ENCODE measurements around the gene MYL9. TPM values are rescaled to one million over a fixed set of nuclear protein-coding genes. Genes with fewer than 3 reads are reported as not detected.
A peak's percentile ranks its signal among the peaks of the same experiment; 100 is the strongest.
"Not testable (repeated sequence)": the region's sequence is repeated elsewhere in the genome, so short reads cannot be mapped to it uniquely, and the experiment has no call there.

Gene MYL9
- polyA plus RNA-seq, 3 donors: 19.9 to 327 (median 183) TPM

DNA sequence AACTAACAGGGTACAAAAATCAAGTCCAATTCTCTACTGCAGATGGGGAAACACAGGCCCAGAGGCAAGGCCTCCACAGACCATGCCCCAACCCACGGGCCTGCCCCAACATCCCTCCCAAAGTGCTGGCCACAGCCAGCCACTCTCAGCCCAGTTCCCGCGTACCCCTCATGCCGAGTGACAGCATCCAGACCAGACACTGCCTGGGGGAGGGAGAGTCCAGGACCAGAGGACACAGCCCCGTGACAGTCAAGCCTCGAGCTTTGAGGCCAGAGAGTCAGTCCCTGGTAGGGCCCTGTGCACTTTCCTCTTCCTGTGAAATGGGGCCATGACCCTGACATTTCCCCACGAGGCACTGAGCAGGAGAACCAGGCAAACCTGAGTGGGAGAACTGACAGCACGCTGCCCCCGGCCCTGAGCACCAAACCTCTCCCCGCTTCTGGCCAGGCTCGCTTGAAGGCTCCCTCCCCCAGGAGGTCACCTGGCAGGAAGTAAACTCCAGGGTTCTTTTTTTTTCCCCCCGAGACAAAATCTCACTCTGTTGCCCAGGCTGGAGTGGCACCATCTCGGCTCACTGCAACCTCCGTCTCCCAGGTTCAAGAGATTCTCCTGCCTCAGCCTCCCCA lies 4.9 kb downstream of the MYL9 start:
- no peak overlapping the region for H3K27ac ChIP-seq (ENCODE audit: low read depth, low read length)
- 73 to 78% (median 74%) methylated on average over 14 of the region's 14 CpGs for WGBS, 3 donors

DNA sequence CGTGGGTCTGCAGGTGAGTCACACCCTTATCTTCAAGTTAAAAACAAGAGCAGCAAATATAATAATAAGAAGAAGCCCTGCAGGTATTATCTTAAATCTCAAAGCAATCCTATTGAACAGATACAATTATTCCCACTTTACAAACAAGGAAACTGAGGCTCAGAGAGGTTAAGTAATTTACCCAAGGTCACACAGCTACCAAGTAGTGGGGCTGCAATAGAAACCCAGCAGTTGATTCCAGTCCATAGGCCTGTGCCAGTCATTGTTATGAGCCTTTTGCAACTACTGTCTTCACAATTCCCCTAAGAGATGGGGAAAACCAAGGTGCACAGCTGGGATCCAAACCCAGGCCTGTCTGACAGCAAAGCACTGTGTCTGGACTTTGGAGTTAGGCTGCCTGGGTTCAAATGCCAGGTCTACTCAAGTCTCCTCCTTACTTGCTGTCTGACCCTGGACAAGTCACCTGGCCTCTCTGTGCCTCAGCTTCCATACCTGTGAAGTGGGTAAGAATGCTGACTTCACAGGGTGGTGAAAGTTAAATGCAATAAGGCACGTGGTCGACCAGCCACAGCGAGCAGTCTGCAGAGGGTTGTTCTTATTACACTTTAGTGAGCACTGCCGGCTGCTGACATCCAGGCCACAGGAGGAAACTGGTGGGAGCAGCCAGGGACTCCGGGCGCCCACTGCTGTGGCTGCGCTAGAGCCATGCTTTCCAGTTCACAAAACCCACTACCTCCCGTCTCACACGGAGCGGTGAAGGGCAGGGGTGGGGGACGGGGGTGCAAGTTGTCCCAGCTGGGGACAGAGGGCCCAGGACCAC lies 6.1 kb downstream of the MYL9 start:
- no peak overlapping the region for H3K27ac ChIP-seq (ENCODE audit: low read depth, low read length)
- 80 to 82% (median 81%) methylated on average over 12 of the region's 12 CpGs for WGBS, 3 donors

- no peak overlapping the region for H3K27ac ChIP-seq (ENCODE audit: low read depth, low read length)
- WGBS, 3 donors: 74 to 85% (median 79%) methylated on average over 12 of the region's 12 CpGs
These were observed 6.6 kb downstream of the MYL9 start for GRCh38 chr20:36548006-36548315.

DNA sequence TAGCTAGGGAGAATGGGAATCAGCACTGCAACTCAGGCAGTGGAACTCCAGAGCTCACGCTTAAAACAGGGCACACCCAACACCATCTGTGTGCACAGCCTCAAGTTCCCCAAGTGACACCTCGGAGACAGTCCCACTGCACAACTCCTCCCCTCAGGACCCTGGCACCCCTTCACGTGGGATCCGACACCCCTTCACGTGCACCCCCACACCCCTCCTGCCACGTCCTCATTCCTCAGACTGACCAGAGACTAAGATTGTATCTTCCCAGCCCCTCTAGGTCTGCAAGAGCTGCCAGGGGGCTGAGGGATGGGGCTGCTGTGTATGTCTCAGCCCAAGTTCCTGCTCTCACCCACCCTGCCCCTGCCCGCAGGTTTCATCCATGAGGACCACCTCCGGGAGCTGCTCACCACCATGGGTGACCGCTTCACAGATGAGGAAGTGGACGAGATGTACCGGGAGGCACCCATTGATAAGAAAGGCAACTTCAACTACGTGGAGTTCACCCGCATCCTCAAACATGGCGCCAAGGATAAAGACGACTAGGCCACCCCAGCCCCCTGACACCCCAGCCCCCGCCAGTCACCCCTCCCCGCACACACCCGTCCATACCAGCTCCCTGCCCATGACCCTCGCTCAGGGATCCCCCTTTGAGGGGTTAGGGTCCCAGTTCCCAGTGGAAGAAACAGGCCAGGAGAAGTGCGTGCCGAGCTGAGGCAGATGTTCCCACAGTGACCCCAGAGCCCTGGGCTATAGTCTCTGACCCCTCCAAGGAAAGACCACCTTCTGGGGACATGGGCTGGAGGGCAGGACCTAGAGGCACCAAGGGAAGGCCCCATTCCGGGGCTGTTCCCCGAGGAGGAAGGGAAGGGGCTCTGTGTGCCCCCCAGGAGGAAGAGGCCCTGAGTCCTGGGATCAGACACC lies 7.6 kb downstream of the MYL9 start:
- H3K27ac ChIP-seq (ENCODE audit: low read depth, low read length): no peak overlapping the region
- 83 to 93% (median 84%) methylated on average over 21 to 23 of the region's 23 CpGs for WGBS, 3 donors

GRCh38 chr20:36549628-36549941 lies 8.3 kb downstream of the MYL9 start:
- WGBS, 3 donors: 87 to 89% (median 88%) methylated on average over 5 to 9 of the region's 9 CpGs
- H3K27ac ChIP-seq (ENCODE audit: low read depth, low read length): no peak overlapping the region

DNA sequence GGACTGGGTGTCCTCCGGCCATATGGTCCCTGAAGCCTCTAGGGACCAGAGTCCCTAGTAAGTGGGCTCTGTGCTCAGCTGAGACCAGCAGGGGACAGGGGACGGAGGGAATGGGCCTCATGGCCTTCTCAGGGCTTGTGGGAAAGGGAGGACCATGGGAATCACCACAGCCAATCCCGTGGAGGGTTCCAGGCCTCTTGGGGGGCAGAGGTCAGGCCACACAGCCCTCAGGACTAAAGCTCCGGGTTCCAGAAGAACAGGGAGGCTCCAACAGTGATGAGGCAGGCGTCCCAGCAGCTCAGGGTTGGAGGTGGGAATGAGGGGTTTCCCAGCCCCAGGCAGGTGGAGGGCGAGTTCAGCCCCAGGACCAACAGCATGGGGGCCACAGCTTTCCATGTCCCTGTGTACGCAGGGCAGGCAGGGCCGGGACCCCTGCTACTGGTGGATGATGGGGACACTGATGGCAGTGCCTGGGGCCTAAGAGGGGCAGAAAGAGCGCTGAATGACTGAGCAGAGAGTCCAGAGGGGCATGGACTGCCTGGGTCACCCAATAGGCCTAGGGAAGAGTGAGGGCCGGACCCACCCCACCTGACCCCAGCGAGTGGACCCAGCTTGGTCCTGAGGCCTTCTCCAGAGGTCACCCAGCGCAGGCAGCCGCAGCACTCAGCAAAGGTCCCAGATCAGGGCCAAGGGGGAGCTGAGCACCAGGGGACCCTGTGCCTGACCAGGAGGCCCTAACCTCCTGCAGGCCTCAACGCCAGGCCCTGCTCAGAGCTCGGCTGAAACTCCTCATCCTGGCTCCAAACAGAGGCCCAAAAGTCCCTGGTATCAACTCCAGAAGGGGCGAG lies 8.8 kb downstream of the MYL9 start:
- 74 to 83% (median 77%) methylated on average over 16 of the region's 16 CpGs for WGBS, 3 donors
- H3K27ac ChIP-seq (ENCODE audit: low read depth, low read length): no peak overlapping the region

GRCh38 chr20:36550790-36551299 lies 9.5 kb downstream of the MYL9 start:
- WGBS, 3 donors: 56 to 79% (median 67%) methylated on average over 15 of the region's 15 CpGs
- no peak overlapping the region for H3K27ac ChIP-seq (ENCODE audit: low read depth, low read length)

GRCh38 chr20:36555248-36555647 lies 13.9 kb downstream of the MYL9 start:
- WGBS, 3 donors: 90 to 95% (median 92%) methylated on average over 2 of the region's 2 CpGs

GRCh38 chr20:36562724-36563123 lies 21.4 kb downstream of the MYL9 start:
- 80 to 90% (median 86%) methylated on average over 2 of the region's 2 CpGs for WGBS, 3 donors
- no peak overlapping the region for H3K27ac ChIP-seq (ENCODE audit: low read depth, low read length)

More at GRCh38 chr20:36555248-36555647, 13.9 kb downstream of the MYL9 start:
- H3K27ac ChIP-seq (ENCODE audit: low read depth, low read length): no peak overlapping the region

GRCh38 chr20:36563374-36563773 lies 22.1 kb downstream of the MYL9 start:
- 81 to 90% (median 90%) methylated on average over 1 of the region's 1 CpG for WGBS, 3 donors
- no peak overlapping the region for H3K27ac ChIP-seq (ENCODE audit: low read depth, low read length)

- 95 to 96% (median 95%) methylated on average over 12 to 13 of the region's 13 CpGs for WGBS, 3 donors
- H3K27ac ChIP-seq (ENCODE audit: low read depth, low read length): not testable (repeated sequence)
These were observed 22.9 kb downstream of the MYL9 start for GRCh38 chr20:36564078-36564725.

GRCh38 chr20:36564726-36565121 lies 23.4 kb downstream of the MYL9 start:
- not testable (repeated sequence) for H3K27ac ChIP-seq (ENCODE audit: low read depth, low read length)
- WGBS, 3 donors: 88 to 94% (median 90%) methylated on average over 6 of the region's 6 CpGs

DNA sequence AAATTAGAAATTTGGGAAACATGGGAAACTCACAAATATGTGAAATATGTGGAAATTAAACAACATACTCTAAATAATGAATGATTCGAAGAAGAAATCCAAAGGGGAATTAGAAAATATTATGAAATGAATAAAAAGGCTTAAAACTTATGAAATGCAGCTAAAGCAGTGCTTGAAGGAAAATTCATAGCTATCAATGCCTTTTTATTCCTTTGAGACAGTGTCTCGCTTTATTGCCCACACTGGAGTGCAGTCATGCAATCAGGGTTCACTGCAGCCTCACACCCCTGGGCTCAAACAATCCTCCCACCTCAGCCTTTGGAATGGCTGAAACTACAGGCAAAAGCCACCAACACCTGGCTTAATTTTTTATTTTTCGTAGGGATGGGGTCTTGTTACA lies 24.2 kb downstream of the MYL9 start:
- 94 to 96% (median 95%) methylated on average over 3 of the region's 3 CpGs for WGBS, 3 donors

GRCh38 chr20:36569847-36570429 lies 28.6 kb downstream of the MYL9 start:
- H3K27ac ChIP-seq (ENCODE audit: low read depth, low read length): no peak overlapping the region
- 82 to 92% (median 83%) methylated on average over 7 of the region's 7 CpGs for WGBS, 3 donors

More for the DNA sequence above, 24.2 kb downstream of the MYL9 start:
- H3K27ac ChIP-seq (ENCODE audit: low read depth, low read length): no peak overlapping the region

DNA sequence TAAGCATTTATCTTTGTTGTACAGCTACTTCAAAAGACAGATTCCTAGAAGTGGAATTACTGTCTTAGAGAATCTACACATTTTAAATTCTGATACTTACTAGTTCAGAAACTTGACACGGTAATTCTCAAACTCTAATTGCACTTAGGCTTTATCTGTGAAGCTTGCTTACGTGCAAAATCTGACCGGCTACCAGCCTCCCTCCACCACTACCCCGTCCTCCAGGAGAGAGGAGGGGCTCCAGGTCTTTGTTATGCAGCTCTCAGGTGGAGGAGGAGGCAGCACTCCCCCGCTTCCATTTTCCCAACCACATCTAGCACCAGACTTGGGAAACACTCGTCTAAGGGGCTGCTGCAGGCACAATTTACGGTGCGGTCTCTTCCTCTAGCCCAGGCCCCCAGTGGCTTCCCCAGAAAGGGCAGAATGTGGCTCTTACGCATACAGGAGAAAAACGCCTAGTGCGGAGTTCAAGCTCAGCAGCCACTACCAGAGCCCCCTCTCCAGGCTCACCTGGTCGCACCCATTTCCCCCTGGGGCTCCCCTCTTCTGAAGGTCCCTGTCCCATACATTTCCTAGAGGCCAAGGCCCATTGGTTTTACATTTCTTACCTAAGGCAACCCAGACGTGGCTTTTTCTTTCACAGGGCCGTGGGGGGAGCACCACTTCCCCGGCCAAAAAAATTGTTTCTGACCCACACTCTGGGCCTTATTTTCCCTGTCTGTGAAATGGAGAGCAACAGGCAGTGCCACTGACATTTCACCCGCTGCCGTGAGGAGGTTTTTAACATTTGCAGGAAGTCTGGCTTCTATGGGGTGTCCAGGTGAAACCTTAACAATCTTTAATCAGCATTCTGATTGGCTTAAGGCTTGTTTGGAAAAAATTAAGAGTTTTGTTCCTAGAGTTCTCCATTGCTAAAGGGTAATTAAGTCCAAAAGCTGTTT lies 30.5 kb downstream of the MYL9 start:
- 52 to 64% (median 54%) methylated on average over 17 of the region's 17 CpGs for WGBS, 3 donors
- H3K27ac ChIP-seq (ENCODE audit: low read depth, low read length): no peak overlapping the region

DNA sequence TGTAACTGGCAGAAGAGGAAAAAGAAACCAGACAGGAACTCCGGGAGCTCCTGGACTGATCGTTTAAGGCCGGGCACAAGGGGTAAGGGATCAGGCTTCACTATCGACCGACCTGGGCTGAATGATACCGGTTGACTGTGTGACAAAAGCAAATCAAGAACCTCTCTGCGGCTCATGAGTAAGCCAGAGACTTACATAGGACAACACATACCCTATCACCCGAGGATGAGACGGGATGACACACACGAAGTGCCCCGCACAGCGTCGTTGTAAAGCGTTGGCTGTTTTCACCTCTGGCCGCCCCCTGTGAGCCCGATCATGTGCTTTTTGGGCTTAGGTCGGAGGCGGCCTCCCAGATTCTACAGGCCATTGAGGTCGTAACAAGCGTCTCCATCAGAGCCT lies 31.4 kb downstream of the MYL9 start:
- peak overlapping the region; percentile 63 for H3K27ac ChIP-seq (ENCODE audit: low read depth, low read length)
- WGBS, 3 donors: 14 to 19% (median 17%) methylated on average over 20 of the region's 20 CpGs

Data from adipose tissue (tissue), 3 donors.